HEK293 (cell line): ENCODE data around the gene AFF1.

Source experiments
- CTCF ChIA-PET: fragments of 350-600 bp; formaldehyde crosslinking; extraction: SDS; loops from one replicate; lab custom pipeline; 2021; ENCODE audit warnings: antibody characterized with exemption; lab: Yijun Ruan, JAX
- POLR2A ChIA-PET: fragments of 300-600 bp; formaldehyde crosslinking; extraction: SDS; loops from one replicate; lab custom pipeline; 2020; ENCODE audit warnings: antibody characterized with exemption, inconsistent platforms; lab: Yijun Ruan, JAX
- H3K27ac ChIP-seq: fragments of 200-500 bp; sonication (Bioruptor generic); 2 replicates; pipeline ENCODE4 v1.5.1; 2014; ENCODE audit warnings: low read depth, low read length, control low read depth, inconsistent platforms; ENCODE audit errors: extremely low read depth
- H3K36me3 ChIP-seq, 2 experiments: fragments of 200-500 bp in 1 of 2; sonication (Bioruptor generic) in 1 of 2; 1 replicate in 1 of 2; 2 replicates in 1 of 2; pipeline ENCODE4 v1.5.1; 2014 to 2017; ENCODE audit warnings: inconsistent platforms in 2 of 2, low read length in 2 of 2; ENCODE audit not compliant: control insufficient read depth in 2 of 2, insufficient read depth in 1 of 2
- H3K4me1 ChIP-seq: fragments of 200-500 bp; sonication (Bioruptor generic); 2 replicates; pipeline ENCODE4 v1.5.1; 2014; ENCODE audit warnings: mild to moderate bottlenecking, low read length, inconsistent platforms; ENCODE audit not compliant: control insufficient read depth, insufficient read depth
- H3K4me3 ChIP-seq: 2 replicates; pipeline ENCODE4 v1.5.1; 2011; ENCODE audit warnings: low read depth, mild to moderate bottlenecking, control low read depth, low read length, moderate library complexity
- H3K9me3 ChIP-seq: fragments of 200-500 bp; sonication (Bioruptor generic); 2 replicates; pipeline ENCODE4 v1.5.1; 2014; ENCODE audit warnings: low read depth, low read length, inconsistent platforms; ENCODE audit not compliant: control insufficient read depth, insufficient read depth
- BCL11A ChIP-seq: fragments of 450-650 bp; formaldehyde crosslinking; IDR thresholded peaks from 2 replicates; pipeline ENCODE4 v1.5.1; 2016; ENCODE audit warnings: low read depth, missing biosample characterization, missing genetic modification characterization
- GLIS1 ChIP-seq: fragments of 450-650 bp; formaldehyde crosslinking; IDR thresholded peaks from 2 replicates; pipeline ENCODE4 v1.5.1; 2016; ENCODE audit warnings: missing biosample characterization, missing genetic modification characterization
- GLIS2 ChIP-seq: fragments of 450-650 bp; formaldehyde crosslinking; IDR thresholded peaks from 2 replicates; pipeline ENCODE4 v1.5.1; 2016; ENCODE audit warnings: missing biosample characterization, missing genetic modification characterization
- IKZF3 ChIP-seq: fragments of 450-650 bp; IDR thresholded peaks from 2 replicates; pipeline ENCODE4 v1.5.0; 2018; ENCODE audit warnings: missing biosample characterization, mild to moderate bottlenecking, missing genetic modification characterization, moderate library complexity
- KLF10 ChIP-seq: fragments of 450-650 bp; IDR thresholded peaks from 2 replicates; pipeline ENCODE4 v1.5.1; 2018; ENCODE audit warnings: missing biosample characterization, mild to moderate bottlenecking, missing genetic modification characterization
- KLF17 ChIP-seq: fragments of 450-650 bp; formaldehyde crosslinking; IDR thresholded peaks from 2 replicates; pipeline ENCODE4 v1.5.1; 2016; ENCODE audit warnings: missing biosample characterization, missing genetic modification characterization
- MEIS1 ChIP-seq: sonication (generic); formaldehyde crosslinking; IDR thresholded peaks from 2 replicates; pipeline ENCODE4 v1.8.1; 2022; ENCODE audit warnings: missing genetic modification reagents, mild to moderate bottlenecking, borderline replicate concordance
- PRDM2 ChIP-seq: fragments of 450-650 bp; formaldehyde crosslinking; IDR thresholded peaks from 2 replicates; pipeline ENCODE4 v1.5.1; 2016; ENCODE audit warnings: missing biosample characterization, missing genetic modification characterization, borderline replicate concordance
- ZBTB1 ChIP-seq: fragments of 450-650 bp; formaldehyde crosslinking; IDR thresholded peaks from 2 replicates; pipeline ENCODE4 v1.5.1; 2016; ENCODE audit warnings: missing biosample characterization, missing genetic modification characterization
- ZBTB20 ChIP-seq: fragments of 450-650 bp; formaldehyde crosslinking; IDR thresholded peaks from 2 replicates; pipeline ENCODE4 v1.5.1; 2016; ENCODE audit warnings: missing biosample characterization, missing genetic modification characterization
- ZBTB48 ChIP-seq: fragments of 450-650 bp; formaldehyde crosslinking; IDR thresholded peaks from 2 replicates; pipeline ENCODE4 v1.5.1; 2016; ENCODE audit warnings: missing biosample characterization, missing genetic modification characterization
- ZBTB8A ChIP-seq: fragments of 450-650 bp; formaldehyde crosslinking; IDR thresholded peaks from 2 replicates; pipeline ENCODE4 v1.5.1; 2016; ENCODE audit warnings: missing biosample characterization, missing genetic modification characterization
- ZNF266 ChIP-seq: fragments of 450-650 bp; formaldehyde crosslinking; IDR thresholded peaks from 2 replicates; pipeline ENCODE4 v1.5.1; 2016; ENCODE audit warnings: missing biosample characterization, missing genetic modification characterization, low read depth
- ZNF335 ChIP-seq: fragments of 450-650 bp; formaldehyde crosslinking; conservative IDR thresholded peaks from 2 replicates; pipeline ENCODE4 v1.5.1; 2016; ENCODE audit warnings: missing biosample characterization, missing genetic modification characterization
- ZNF518A ChIP-seq: fragments of 450-650 bp; formaldehyde crosslinking; conservative IDR thresholded peaks from 2 replicates; pipeline ENCODE4 v1.5.1; 2016; ENCODE audit warnings: low read depth, missing biosample characterization, missing genetic modification characterization
- ZNF555 ChIP-seq: fragments of 450-650 bp; formaldehyde crosslinking; conservative IDR thresholded peaks from 2 replicates; pipeline ENCODE4 v1.5.1; 2017; ENCODE audit warnings: missing biosample characterization, mild to moderate bottlenecking, missing genetic modification characterization, inconsistent platforms
- ZNF600 ChIP-seq: fragments of 450-650 bp; formaldehyde crosslinking; IDR thresholded peaks from 2 replicates; pipeline ENCODE4 v1.5.1; 2016; ENCODE audit warnings: missing biosample characterization, missing genetic modification characterization
- ZNF610 ChIP-seq: fragments of 450-650 bp; formaldehyde crosslinking; IDR thresholded peaks from 2 replicates; pipeline ENCODE4 v1.5.1; 2016; ENCODE audit warnings: missing biosample characterization, missing genetic modification characterization, borderline replicate concordance
- ZNF654 ChIP-seq: fragments of 450-650 bp; formaldehyde crosslinking; IDR thresholded peaks from 2 replicates; pipeline ENCODE4 v1.5.1; 2016; ENCODE audit warnings: low read depth, missing biosample characterization, missing genetic modification characterization
- ZNF660 ChIP-seq: fragments of 450-650 bp; IDR thresholded peaks from 2 replicates; pipeline ENCODE4 v1.5.1; 2018; ENCODE audit warnings: missing biosample characterization, mild to moderate bottlenecking, missing genetic modification characterization
- ZNF747 ChIP-seq: fragments of 450-650 bp; formaldehyde crosslinking; IDR thresholded peaks from 2 replicates; pipeline ENCODE4 v1.5.1; 2016; ENCODE audit warnings: missing biosample characterization, missing genetic modification characterization
- ZNF830 ChIP-seq: fragments of 450-650 bp; IDR thresholded peaks from 2 replicates; pipeline ENCODE4 v1.5.0; 2018; ENCODE audit warnings: missing biosample characterization, missing genetic modification characterization, low read depth, mild to moderate bottlenecking, moderate library complexity
- ZNF837 ChIP-seq: fragments of 450-650 bp; formaldehyde crosslinking; IDR thresholded peaks from 2 replicates; pipeline ENCODE4 v1.5.1; 2016; ENCODE audit warnings: missing biosample characterization, missing genetic modification characterization
- ZNF843 ChIP-seq: fragments of 450-650 bp; formaldehyde crosslinking; IDR thresholded peaks from 2 replicates; pipeline ENCODE4 v1.5.1; 2016; ENCODE audit warnings: missing biosample characterization, missing genetic modification characterization
- ZXDB ChIP-seq: fragments of 450-650 bp; formaldehyde crosslinking; IDR thresholded peaks from 2 replicates; pipeline ENCODE4 v1.5.1; 2016; ENCODE audit warnings: missing biosample characterization, missing genetic modification characterization

The AFF1 gene

GRCh38 chr4:87006426-87006675 is 71.5 kb downstream of the AFF1 start (continued):
- TF ChIP-seq ZNF518A (tag by site-specific recombination): no peak
- no peak for TF ChIP-seq ZNF266

- CTCF ChIA-PET: interaction anchor here (0.6 to 3.6 kb wide), 5 partner anchors 71 to 89 kb away, joined by 3 to 14 read pairs (median 4); partner anchors contain the start of gene AFF1
- Histone ChIP-seq H3K36me3 (no peaks in the 10 kb centered on the region), H3K4me3 (peak overlapping the region; percentile 58), H3K9me3 (no peaks in the 10 kb centered on the region), H3K27ac (peak overlapping the region; percentile 95), H3K4me1 (peaks cover 3% of the 10 kb centered on the region; the same call in 1 of the 2 replicates)
- POLR2A ChIA-PET: interaction anchor here (0.6 to 3.3 kb wide), 15 partner anchors 8 to 217 kb away, joined by 3 to 69 read pairs (median 4); partner anchors contain the start of gene AFF1
- TF ChIP-seq ZNF610 (tag by site-specific recombination) (peak; percentile 74), KLF17 (tag by site-specific recombination) (peak; percentile 71), KLF10 (tag by site-specific recombination) (peak; percentile 57; the same call in 1 of the 2 replicates), MEIS1 (CRISPR knock-in tag) (no peak), ZNF600 (tag by site-specific recombination) (peak; percentile 73; the same call in 1 of the 2 replicates), ZNF747 (tag by site-specific recombination) (no peak), PRDM2 (tag by site-specific recombination) (no peak), GLIS1 (tag by site-specific recombination) (peak; percentile 40), ZNF555 (no peak), GLIS2 (tag by site-specific recombination) (peak; percentile 89), ZNF654 (tag by site-specific recombination) (no peak), ZBTB1 (tag by site-specific recombination) (0 out of 2 replicates have a peak, but pooled peaks have one; percentile 31), ZNF335 (peak; percentile 54; the same call in 1 of the 2 replicates), ZBTB20 (peak; percentile 95), ZNF837 (no peak), ZNF660 (tag by site-specific recombination) (peak; percentile 94), ZNF843 (tag by site-specific recombination) (0 out of 2 replicates have a peak, but pooled peaks have one; percentile 12), BCL11A (tag by site-specific recombination) (0 out of 2 replicates have a peak, but pooled peaks have one; percentile 12), ZXDB (tag by site-specific recombination) (0 out of 2 replicates have a peak, but pooled peaks have one; percentile 75), ZBTB8A (tag by site-specific recombination) (peak; percentile 94), IKZF3 (peak; percentile 5; the same call in 1 of the 2 replicates), ZNF830 (tag by site-specific recombination) (no peak), ZBTB48 (peak; percentile 67)
These were observed 72.1 kb downstream of the AFF1 start for GRCh38 chr4:87006676-87007527.
